Mesothelial cell of epicardium (in vitro differentiated cells): ENCODE measurements around the gene MAGI3. TPM values are rescaled to one million over a fixed set of nuclear protein-coding genes. Genes with fewer than 3 reads are reported as not detected.

ENCODE experiments used
- DNase-seq, 2 experiments: peaks; one replicate each; pipeline ENCODE4 v3.0.0; 2021; ENCODE audit warnings: low spot score in 2 of 2; ENCODE audit not compliant: unreplicated experiment in 2 of 2
- H3K27ac Mint-ChIP-seq: 2 replicates; pipeline ENCODE4 v1.8.0; 2021; ENCODE audit warnings: mixed read lengths
- H3K27me3 Mint-ChIP-seq: 2 replicates; pipeline ENCODE4 v1.8.0; 2021; ENCODE audit warnings: low read depth, mixed read lengths
- H3K36me3 Mint-ChIP-seq: 2 replicates; pipeline ENCODE4 v1.8.0; 2021; ENCODE audit warnings: mixed read lengths
- H3K4me1 Mint-ChIP-seq: 2 replicates; pipeline ENCODE4 v1.8.0; 2021; ENCODE audit warnings: mixed read lengths
- H3K4me3 Mint-ChIP-seq: 2 replicates; pipeline ENCODE4 v1.8.0; 2021; ENCODE audit warnings: mild to moderate bottlenecking, moderate library complexity, mixed read lengths
- H3K9me3 Mint-ChIP-seq: 2 replicates; pipeline ENCODE4 v1.8.0; 2021; ENCODE audit warnings: mixed read lengths
- CTCF ChIP-seq: fragments of 200-600 bp; sonication (generic); IDR thresholded peaks from one replicate; pipeline ENCODE4 v1.5.0; 2021; ENCODE audit warnings: antibody characterized with exemption; ENCODE audit not compliant: unreplicated experiment
- total RNA-seq: library from RNA; stranded (reverse); gene quantifications from 3 replicates; pipeline ENCODE4 v1.2.1, GENCODE V29; 2021

Gene MAGI3
- total RNA-seq, 1 donor from 2014 or later: 28.7 TPM

- Mint-ChIP-seq H3K9me3 (peaks cover 7% of the 10 kb centered on the region), H3K27ac (no peak overlapping the region), H3K4me1 (peaks cover 49% of the 10 kb centered on the region), H3K27me3 (no peaks in the 10 kb centered on the region), H3K36me3 (peaks cover 4% of the 10 kb centered on the region), H3K4me3 (peak overlapping the region; percentile 45)
- DNase-seq: no peak
- no peak for TF ChIP-seq CTCF
Measured at GRCh38 chr1:113392541-113393128, 2.3 kb downstream of the MAGI3 start.

GRCh38 chr1:113394043-113394862 lies 3.9 kb downstream of the MAGI3 start:
- no peak for TF ChIP-seq CTCF
- no peak overlapping the region for H3K4me3 Mint-ChIP-seq

GRCh38 chr1:113394863-113395259 lies 4.5 kb downstream of the MAGI3 start:
- Mint-ChIP-seq H3K9me3 (no peaks in the 10 kb centered on the region), H3K27ac (no peak overlapping the region), H3K36me3 (no peaks in the 10 kb centered on the region), H3K4me1 (peaks cover 42% of the 10 kb centered on the region), H3K27me3 (no peaks in the 10 kb centered on the region), H3K4me3 (no peak overlapping the region)
- no peak for TF ChIP-seq CTCF
- DNase-seq: no peak

More at GRCh38 chr1:113394043-113394862, 3.9 kb downstream of the MAGI3 start:
- Mint-ChIP-seq H3K27me3 (no peaks in the 10 kb centered on the region), H3K9me3 (no peaks in the 10 kb centered on the region), H3K4me1 (peaks cover 47% of the 10 kb centered on the region), H3K27ac (no peak overlapping the region), H3K36me3 (no peaks in the 10 kb centered on the region)
- DNase-seq: no peak

GRCh38 chr1:113396102-113396501 lies 5.8 kb downstream of the MAGI3 start:
- H3K36me3 Mint-ChIP-seq: no peaks in the 10 kb centered on the region
- peaks cover 42% of the 10 kb centered on the region for H3K4me1 Mint-ChIP-seq
- H3K4me3 Mint-ChIP-seq: no peak overlapping the region
- TF ChIP-seq CTCF: no peak
- H3K9me3 Mint-ChIP-seq: no peaks in the 10 kb centered on the region
- no peaks in the 10 kb centered on the region for H3K27me3 Mint-ChIP-seq
- no peak for DNase-seq
- H3K27ac Mint-ChIP-seq: no peak overlapping the region

- no peak for TF ChIP-seq CTCF
- H3K27ac Mint-ChIP-seq: no peak overlapping the region
- DNase-seq: no peak
- H3K4me1 Mint-ChIP-seq: peaks cover 40% of the 10 kb centered on the region
- H3K36me3 Mint-ChIP-seq: no peaks in the 10 kb centered on the region
- H3K4me3 Mint-ChIP-seq: no peak overlapping the region
- H3K9me3 Mint-ChIP-seq: no peaks in the 10 kb centered on the region
- no peaks in the 10 kb centered on the region for H3K27me3 Mint-ChIP-seq
Measured at GRCh38 chr1:113396585-113396984, 6.3 kb downstream of the MAGI3 start.
